Neural crest cell (in vitro differentiated cells): Measurements from ENCODE around the gene PDZRN3. TPM values are rescaled to one million over a fixed set of nuclear protein-coding genes. Genes with fewer than 3 reads are reported as not detected.

Experiments
- DNase-seq: peaks from one replicate; pipeline ENCODE4 v3.0.0; 2021; ENCODE audit warnings: low read depth, mixed read lengths, low spot score
- H3K27ac Mint-ChIP-seq: one replicate; pipeline ENCODE4 v1.8.0; 2021; ENCODE audit warnings: mild to moderate bottlenecking, mixed read lengths; ENCODE audit not compliant: unreplicated experiment
- H3K27me3 Mint-ChIP-seq: 2 replicates; pipeline ENCODE4 v1.8.0; 2021; ENCODE audit warnings: low read depth, mild to moderate bottlenecking, mixed read lengths
- H3K36me3 Mint-ChIP-seq: 2 replicates; pipeline ENCODE4 v1.8.0; 2021; ENCODE audit warnings: low read depth, mild to moderate bottlenecking, mixed read lengths
- H3K4me1 Mint-ChIP-seq: 2 replicates; pipeline ENCODE4 v1.8.0; 2021; ENCODE audit warnings: mixed read lengths
- H3K4me3 Mint-ChIP-seq: one replicate; pipeline ENCODE4 v1.8.0; 2021; ENCODE audit warnings: mild to moderate bottlenecking, mixed read lengths
- H3K9me3 Mint-ChIP-seq: 2 replicates; pipeline ENCODE4 v1.8.0; 2021; ENCODE audit warnings: mixed read lengths
- CTCF ChIP-seq: fragments of 200-600 bp; sonication (generic); conservative IDR thresholded peaks from 2 replicates; pipeline ENCODE4 v1.5.0; 2021; ENCODE audit warnings: antibody characterized with exemption, mild to moderate bottlenecking
- total RNA-seq: library from RNA; stranded (reverse); gene quantifications from 2 replicates; pipeline ENCODE4 v1.2.1, GENCODE V29; 2021

PDZRN3 gene
- total RNA-seq, 1 donor from 2014 or later, result 12.2 TPM

GRCh38 chr3:73656241-73656890 lies 31.6 kb upstream of the PDZRN3 start:
- Mint-ChIP-seq H3K27ac (no peak overlapping the region), H3K36me3 (no peaks in the 10 kb centered on the region), H3K4me3 (no peak overlapping the region), H3K4me1 (peaks cover 4% of the 10 kb centered on the region), H3K9me3 (no peaks in the 10 kb centered on the region), H3K27me3 (peaks cover 3% of the 10 kb centered on the region)
- TF ChIP-seq CTCF, result no peak
- no peak for DNase-seq

- no peaks in the 10 kb centered on the region for H3K9me3 Mint-ChIP-seq
- H3K4me1 Mint-ChIP-seq, result peaks cover 5% of the 10 kb centered on the region
- no peak overlapping the region for H3K4me3 Mint-ChIP-seq
- no peak for TF ChIP-seq CTCF
- no peak for DNase-seq
- no peaks in the 10 kb centered on the region for H3K36me3 Mint-ChIP-seq
- H3K27me3 Mint-ChIP-seq, result peaks cover 3% of the 10 kb centered on the region
- no peak overlapping the region for H3K27ac Mint-ChIP-seq
These were observed 30.5 kb upstream of the PDZRN3 start for GRCh38 chr3:73655197-73655596.

- Mint-ChIP-seq H3K4me1 (peaks cover 5% of the 10 kb centered on the region), H3K36me3 (no peaks in the 10 kb centered on the region), H3K27ac (no peak overlapping the region), H3K4me3 (no peak overlapping the region), H3K27me3 (peaks cover 3% of the 10 kb centered on the region), H3K9me3 (no peaks in the 10 kb centered on the region)
- TF ChIP-seq CTCF, result no peak
- no peak for DNase-seq
These were observed 29.1 kb upstream of the PDZRN3 start for GRCh38 chr3:73653877-73654276.

- TF ChIP-seq CTCF, result no peak
- no peaks in the 10 kb centered on the region for H3K9me3 Mint-ChIP-seq
- H3K36me3 Mint-ChIP-seq, result no peaks in the 10 kb centered on the region
- no peak overlapping the region for H3K4me3 Mint-ChIP-seq
- peaks cover 3% of the 10 kb centered on the region for H3K27me3 Mint-ChIP-seq
- no peak overlapping the region for H3K27ac Mint-ChIP-seq
- peaks cover 5% of the 10 kb centered on the region for H3K4me1 Mint-ChIP-seq
- DNase-seq, result no peak
These were observed 28.6 kb upstream of the PDZRN3 start for GRCh38 chr3:73653351-73653750.

- H3K9me3 Mint-ChIP-seq, result no peaks in the 10 kb centered on the region
- H3K27ac Mint-ChIP-seq, result no peak overlapping the region
- H3K4me1 Mint-ChIP-seq, result peaks cover 5% of the 10 kb centered on the region
- TF ChIP-seq CTCF, result no peak
- H3K36me3 Mint-ChIP-seq, result no peaks in the 10 kb centered on the region
- no peak for DNase-seq
- H3K4me3 Mint-ChIP-seq, result no peak overlapping the region
- no peaks in the 10 kb centered on the region for H3K27me3 Mint-ChIP-seq
These were observed 28.2 kb upstream of the PDZRN3 start for GRCh38 chr3:73652896-73653295.
